ENCODE data around the gene ZNF775.

Gene ZNF775

GRCh38 chr7:150402671-150403321 is 23.7 kb downstream of the ZNF775 start:
- TF ChIP-seq CTCF (IDR thresholded peaks at IDR 0.05) = no peak

- no peak for TF ChIP-seq CTCF (IDR thresholded peaks at IDR 0.05)
These were observed 24.4 kb downstream of the ZNF775 start for GRCh38 chr7:150403376-150404171.

DNA sequence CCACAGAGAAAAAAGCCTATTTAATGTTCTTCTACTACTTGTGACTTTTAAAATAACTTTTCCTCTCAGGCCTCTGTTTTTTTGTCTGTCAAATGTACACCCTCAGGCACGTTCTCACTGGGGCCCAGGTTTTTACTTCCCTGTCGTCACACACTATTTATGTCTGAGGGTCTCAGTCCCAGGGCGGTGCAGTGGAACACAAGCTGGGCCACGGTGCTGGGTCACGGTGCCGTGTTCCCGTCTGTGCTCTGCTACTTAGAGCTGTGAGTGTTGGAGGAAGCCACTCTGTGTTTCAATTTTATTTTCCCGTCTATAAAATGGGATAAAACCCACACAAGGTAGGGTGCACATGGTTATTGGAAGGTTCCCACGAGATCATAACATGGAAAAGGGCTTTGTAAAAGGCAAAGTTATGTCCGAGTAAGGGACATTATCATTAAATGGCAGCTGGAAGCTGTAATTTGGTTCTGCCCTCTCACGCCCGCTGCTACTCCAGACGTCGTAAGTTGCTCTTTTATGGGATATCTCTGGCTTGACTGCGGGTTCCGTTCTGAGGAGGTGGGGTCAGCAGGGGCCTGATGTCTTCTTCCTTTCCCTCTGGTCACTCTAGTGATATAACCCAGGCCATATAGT is 25.2 kb downstream of the ZNF775 start:
- TF ChIP-seq CTCF (IDR thresholded peaks at IDR 0.05) = no peak

DNA sequence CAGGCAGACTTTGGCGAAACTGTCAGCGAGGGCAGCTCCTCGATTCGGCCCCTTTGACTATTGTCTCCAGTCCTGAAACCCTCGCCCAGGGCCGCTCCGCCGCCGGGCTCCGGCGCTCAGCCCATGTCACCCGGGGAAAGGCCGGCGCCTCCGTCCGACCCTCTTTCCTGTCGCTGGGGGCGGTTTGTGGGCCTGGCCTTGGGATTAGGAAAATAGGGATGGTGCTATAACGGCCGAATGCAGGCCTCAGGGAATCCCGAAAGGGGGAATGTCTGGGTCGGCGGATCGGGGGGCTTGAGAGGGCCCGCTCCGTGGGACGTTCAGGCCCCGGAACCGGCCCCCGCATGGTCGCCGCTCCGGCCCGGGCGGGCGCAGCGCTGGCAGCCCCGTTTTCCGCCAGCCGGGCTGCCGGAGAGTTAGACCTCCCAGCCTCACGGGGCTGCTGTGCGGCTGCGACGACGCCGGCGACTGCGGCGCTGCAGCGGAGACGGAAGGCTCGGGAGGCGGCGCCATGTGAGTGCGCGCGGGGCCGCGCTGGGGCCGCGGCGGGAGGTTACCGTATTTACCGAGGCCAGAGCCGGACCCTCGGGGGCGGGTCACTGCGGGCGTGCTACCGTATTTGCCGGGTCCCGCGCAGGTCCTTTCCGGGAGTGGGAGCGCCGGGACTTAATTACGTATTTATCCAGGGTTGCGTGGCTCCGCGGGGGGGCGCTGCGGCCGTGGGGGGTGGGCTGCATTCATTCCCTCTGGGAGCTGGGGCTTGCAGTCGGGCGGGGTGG is 25.9 kb downstream of the ZNF775 start:
- TF ChIP-seq CTCF (IDR thresholded peaks at IDR 0.05) = peak; percentile 35; the same call in 1 of the 2 replicates

DNA sequence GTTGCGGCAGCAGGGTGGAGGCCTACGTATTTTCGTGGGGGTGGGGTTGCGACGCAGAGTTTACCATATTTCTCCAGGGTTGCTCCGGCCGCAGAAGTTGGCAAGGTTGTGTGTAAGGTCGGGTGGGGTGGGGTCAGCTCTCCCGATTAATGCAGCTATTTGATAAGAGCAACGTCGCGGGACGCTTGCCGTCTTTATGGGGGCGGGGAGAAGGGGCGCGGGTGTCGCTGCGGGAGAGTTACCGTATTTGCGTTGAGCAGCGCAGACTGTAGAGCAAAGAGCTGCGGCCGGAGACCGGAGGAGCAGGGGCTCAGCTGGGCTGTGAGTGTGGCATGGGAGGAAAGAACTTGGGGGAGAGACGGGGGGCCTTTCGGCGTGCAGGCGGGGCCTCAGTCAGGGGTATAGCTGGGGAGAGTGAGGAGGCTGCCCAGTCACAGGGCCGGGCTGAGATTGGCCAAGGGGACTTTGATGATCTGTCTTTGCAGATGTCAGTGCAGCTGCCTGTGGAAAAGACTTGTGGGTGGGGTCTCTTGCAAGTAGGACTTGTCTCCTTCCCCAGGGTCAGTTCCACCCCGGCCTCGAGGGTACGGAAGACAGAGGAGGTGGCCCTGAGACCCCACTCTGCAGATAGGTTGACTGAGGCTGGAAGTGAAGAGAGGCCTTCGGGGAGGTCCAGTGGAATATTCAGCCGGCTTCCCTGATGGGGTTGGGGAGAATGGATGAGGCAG is 26.6 kb downstream of the ZNF775 start:
- no peak for TF ChIP-seq CTCF (IDR thresholded peaks at IDR 0.05)

DNA sequence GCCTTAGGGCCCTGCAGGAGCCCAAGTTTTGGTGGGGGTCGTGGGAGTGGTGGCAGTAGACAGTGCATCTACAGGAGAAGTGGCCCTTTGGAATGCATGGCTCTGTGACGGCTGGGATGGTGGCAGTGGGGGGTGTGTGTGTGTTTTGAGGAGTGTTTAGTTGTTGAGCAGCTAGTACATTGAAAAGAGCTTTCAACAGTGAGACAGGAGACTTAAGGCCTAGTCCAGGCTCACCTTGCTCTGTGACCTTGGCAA is 27.1 kb downstream of the ZNF775 start:
- TF ChIP-seq CTCF (IDR thresholded peaks at IDR 0.05) = no peak
